Measurements from ENCODE around the gene LRRC25.

DNA sequence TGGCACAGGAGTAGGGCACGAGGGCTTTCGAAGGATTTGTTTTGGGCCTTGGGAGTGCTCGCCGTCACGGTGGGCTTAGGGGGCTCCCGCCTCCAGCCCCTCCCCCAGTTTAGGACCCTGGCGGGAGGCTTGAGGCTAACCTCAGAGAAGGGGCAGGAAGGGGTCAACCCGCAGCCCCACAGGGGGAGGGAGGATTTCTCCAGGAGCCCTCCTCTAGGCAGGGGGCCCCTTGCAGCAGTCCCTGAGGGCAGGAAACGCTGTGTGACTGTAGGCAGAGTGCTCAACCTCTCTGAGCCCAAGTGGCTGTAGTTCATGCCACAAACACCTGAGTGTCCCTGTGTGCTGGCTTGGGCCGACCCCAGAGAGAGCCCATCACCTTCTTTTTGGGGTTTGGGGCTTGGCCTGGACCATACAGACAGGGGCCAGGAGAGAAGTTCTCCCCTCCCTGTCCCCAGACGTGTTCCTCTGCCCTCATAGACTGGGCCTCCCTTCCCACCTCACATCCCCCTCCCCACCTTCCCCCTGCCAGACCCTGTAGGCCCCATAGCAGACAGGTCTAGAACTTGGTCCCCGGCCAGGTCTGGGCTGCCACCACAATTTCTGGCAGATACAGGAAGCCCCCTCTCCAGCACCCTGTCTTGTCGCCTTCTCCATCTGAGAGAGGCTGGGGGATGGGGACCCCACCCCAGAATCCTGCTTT, 32.4 kb upstream of the LRRC25 start:
- no peak for TF ChIP-seq POLR2A (IDR thresholded peaks at IDR 0.05)
- TF ChIP-seq, protein P1, sequence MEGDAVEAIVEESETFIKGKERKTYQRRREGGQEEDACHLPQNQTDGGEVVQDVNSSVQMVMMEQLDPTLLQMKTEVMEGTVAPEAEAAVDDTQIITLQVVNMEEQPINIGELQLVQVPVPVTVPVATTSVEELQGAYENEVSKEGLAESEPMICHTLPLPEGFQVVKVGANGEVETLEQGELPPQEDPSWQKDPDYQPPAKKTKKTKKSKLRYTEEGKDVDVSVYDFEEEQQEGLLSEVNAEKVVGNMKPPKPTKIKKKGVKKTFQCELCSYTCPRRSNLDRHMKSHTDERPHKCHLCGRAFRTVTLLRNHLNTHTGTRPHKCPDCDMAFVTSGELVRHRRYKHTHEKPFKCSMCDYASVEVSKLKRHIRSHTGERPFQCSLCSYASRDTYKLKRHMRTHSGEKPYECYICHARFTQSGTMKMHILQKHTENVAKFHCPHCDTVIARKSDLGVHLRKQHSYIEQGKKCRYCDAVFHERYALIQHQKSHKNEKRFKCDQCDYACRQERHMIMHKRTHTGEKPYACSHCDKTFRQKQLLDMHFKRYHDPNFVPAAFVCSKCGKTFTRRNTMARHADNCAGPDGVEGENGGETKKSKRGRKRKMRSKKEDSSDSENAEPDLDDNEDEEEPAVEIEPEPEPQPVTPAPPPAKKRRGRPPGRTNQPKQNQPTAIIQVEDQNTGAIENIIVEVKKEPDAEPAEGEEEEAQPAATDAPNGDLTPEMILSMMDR (IDR thresholded peaks at IDR 0.05): no peak
